Stimulated activated CD8-positive, alpha-beta memory T cell treated with anti-CD3 and anti-CD28 coated beads, Interleukin-15, amount 100 ng/mL, for 4 hours (primary cell): ENCODE measurements around the gene ASGR2.
"Not testable (repeated sequence)": the region's sequence is repeated elsewhere in the genome, so short reads cannot be mapped to it uniquely, and the experiment has no call there.

Experiments
- DNase-seq, 2 donors: peaks; one replicate each; pipeline ENCODE4 v3.0.0-alpha.2; 2020; ENCODE audit warnings: low read depth in 2 of 2

Gene ASGR2

GRCh38 chr17:7124923-7125322, 10.3 kb upstream of the ASGR2 start:
- DNase-seq = no peak

GRCh38 chr17:7123844-7124243, 9.2 kb upstream of the ASGR2 start:
- DNase-seq = no peak

- DNase-seq = no peak
These were observed 7.8 kb upstream of the ASGR2 start for GRCh38 chr17:7122381-7122780.

GRCh38 chr17:7120635-7121034, 6.0 kb upstream of the ASGR2 start:
- DNase-seq = not testable (repeated sequence)

GRCh38 chr17:7120123-7120522, 5.5 kb upstream of the ASGR2 start:
- no peak for DNase-seq

- no peak for DNase-seq
These were observed 4.7 kb upstream of the ASGR2 start for GRCh38 chr17:7119314-7119713.

- DNase-seq = no peak
These were observed 423 bp upstream of the ASGR2 start for GRCh38 chr17:7114875-7115614.

- no peak for DNase-seq
These were observed 1.1 kb downstream of the ASGR2 start for GRCh38 chr17:7113273-7114071.

GRCh38 chr17:7112510-7113108, 2.0 kb downstream of the ASGR2 start:
- DNase-seq = no peak

- no peak for DNase-seq
These were observed 2.7 kb downstream of the ASGR2 start for GRCh38 chr17:7111784-7112509.

- no peak for DNase-seq
These were observed 3.9 kb downstream of the ASGR2 start for GRCh38 chr17:7110617-7111306.

GRCh38 chr17:7109461-7110322, 4.9 kb downstream of the ASGR2 start:
- no peak for DNase-seq

GRCh38 chr17:7108981-7109380, 5.6 kb downstream of the ASGR2 start:
- no peak for DNase-seq

GRCh38 chr17:7108560-7108925, 6.1 kb downstream of the ASGR2 start:
- DNase-seq = no peak

GRCh38 chr17:7107795-7108559, 6.6 kb downstream of the ASGR2 start:
- DNase-seq = no peak

GRCh38 chr17:7107012-7107754, 7.4 kb downstream of the ASGR2 start:
- DNase-seq = no peak

- no peak for DNase-seq
These were observed 12.2 kb downstream of the ASGR2 start for GRCh38 chr17:7102421-7102820.

- DNase-seq = no peak
These were observed 13.1 kb downstream of the ASGR2 start for GRCh38 chr17:7101531-7101930.
